ENCODE data around the gene TADA2A. TPM values are rescaled to one million over a fixed set of nuclear protein-coding genes. Genes with fewer than 3 reads are reported as not detected.
A peak's percentile ranks its signal among the peaks of the same experiment; 100 is the strongest.

Gene TADA2A
- polyA plus RNA-seq, 1 experiment = 13.6 TPM

- no peak overlapping the region for H3K4me3 ChIP-seq (ENCODE audit: low read depth, low read length)
- ChIA-PET CTCF (interaction anchor here (1.6 to 3.1 kb wide), 2 partner anchors 9 to 23 kb away, joined by 3 to 14 read pairs; no protein-coding TSS in a partner anchor), POLR2A (no interaction called here)
- TF ChIP-seq CTCF (IDR thresholded peaks at IDR 0.05; ENCODE audit: insufficient read depth, low read depth, low read length) = no peak
- no peaks in the 10 kb centered on the region for H3K27me3 ChIP-seq (ENCODE audit: control insufficient read depth, insufficient read depth, low read length)
- no peak for DNase-seq (ENCODE audit: low read depth)
- peaks cover 17% of the 10 kb centered on the region for H3K36me3 ChIP-seq (ENCODE audit: control insufficient read depth, insufficient read depth, low read length)
These were observed 111.2 kb downstream of the TADA2A start for GRCh38 chr17:37517881-37518280.

GRCh38 chr17:37518826-37519225 is 112.1 kb downstream of the TADA2A start:
- ChIA-PET POLR2A (no interaction called here), CTCF (interaction anchor here (0.7 to 3.1 kb wide), 3 partner anchors 8 to 145 kb away, joined by 3 to 14 read pairs (median 4); no protein-coding TSS in a partner anchor)
- H3K4me3 ChIP-seq (ENCODE audit: low read depth, low read length) = no peak overlapping the region
- H3K36me3 ChIP-seq (ENCODE audit: control insufficient read depth, insufficient read depth, low read length) = peaks cover 14% of the 10 kb centered on the region
- no peaks in the 10 kb centered on the region for H3K27me3 ChIP-seq (ENCODE audit: control insufficient read depth, insufficient read depth, low read length)
- DNase-seq (ENCODE audit: low read depth) = no peak
- no peak for TF ChIP-seq CTCF (IDR thresholded peaks at IDR 0.05; ENCODE audit: insufficient read depth, low read depth, low read length)

GRCh38 chr17:37519251-37519985 is 112.7 kb downstream of the TADA2A start:
- no peak for TF ChIP-seq CTCF (IDR thresholded peaks at IDR 0.05; ENCODE audit: insufficient read depth, low read depth, low read length)
- DNase-seq (ENCODE audit: low read depth) = peak; percentile 21
- Histone ChIP-seq H3K27me3 (ENCODE audit: control insufficient read depth, insufficient read depth, low read length) (no peaks in the 10 kb centered on the region), H3K36me3 (ENCODE audit: control insufficient read depth, insufficient read depth, low read length) (peaks cover 15% of the 10 kb centered on the region), H3K4me3 (ENCODE audit: low read depth, low read length) (no peak overlapping the region)
- CTCF ChIA-PET = interaction anchor here (0.7 to 1.4 kb wide), 2 partner anchors 30 to 146 kb away, joined by 3 to 4 read pairs; no protein-coding TSS in a partner anchor
- POLR2A ChIA-PET = no interaction called here

- ChIA-PET CTCF (no interaction called here), POLR2A (no interaction called here)
- no peak for DNase-seq (ENCODE audit: low read depth)
- H3K27me3 ChIP-seq (ENCODE audit: control insufficient read depth, insufficient read depth, low read length) = no peaks in the 10 kb centered on the region
- H3K4me3 ChIP-seq (ENCODE audit: low read depth, low read length) = no peak overlapping the region
- H3K36me3 ChIP-seq (ENCODE audit: control insufficient read depth, insufficient read depth, low read length) = peaks cover 16% of the 10 kb centered on the region
- no peak for TF ChIP-seq CTCF (IDR thresholded peaks at IDR 0.05; ENCODE audit: insufficient read depth, low read depth, low read length)
These were observed 113.5 kb downstream of the TADA2A start for GRCh38 chr17:37520174-37520573.

GRCh38 chr17:37521821-37522220 is 115.1 kb downstream of the TADA2A start:
- TF ChIP-seq CTCF (IDR thresholded peaks at IDR 0.05; ENCODE audit: insufficient read depth, low read depth, low read length) = no peak
- CTCF ChIA-PET = interaction anchor here (1.2 kb wide), 1 partner anchor 148 kb away, joined by 4 read pairs; no protein-coding TSS in a partner anchor
- DNase-seq (ENCODE audit: low read depth) = no peak
- Histone ChIP-seq H3K36me3 (ENCODE audit: control insufficient read depth, insufficient read depth, low read length) (peaks cover 17% of the 10 kb centered on the region), H3K4me3 (ENCODE audit: low read depth, low read length) (no peak overlapping the region), H3K27me3 (ENCODE audit: control insufficient read depth, insufficient read depth, low read length) (no peaks in the 10 kb centered on the region)
- POLR2A ChIA-PET = no interaction called here
